CD4-positive, alpha-beta T cell (primary cell): ENCODE measurements around the gene ACOT8. TPM values are rescaled to one million over a fixed set of nuclear protein-coding genes. Genes with fewer than 3 reads are reported as not detected.
A peak's percentile ranks its signal among the peaks of the same experiment; 100 is the strongest.

ENCODE experiments used
- ATAC-seq: fragments of 200-7000 bp; cut with Tn5 transposase; one replicate; pipeline ENCODE4 v1.10.0; 2022; ENCODE audit warnings: mild to moderate bottlenecking; ENCODE audit not compliant: poor library complexity
- CTCF ChIA-PET: fragments of 350-600 bp; sonication (Branson Sonifier 250); formaldehyde crosslinking; loops from one replicate; lab custom pipeline; 2021; ENCODE audit warnings: antibody characterized with exemption, inconsistent platforms; lab: Charles Lee
- POLR2A ChIA-PET: fragments of 350-600 bp; sonication (Branson Sonifier 250); formaldehyde crosslinking; loops from one replicate; lab custom pipeline; 2021; ENCODE audit warnings: antibody characterized with exemption, inconsistent platforms; lab: Charles Lee
- DNase-seq, 14 experiments: peaks; one replicate each; pipeline ENCODE4 v3.0.0-alpha.2; 2013 to 2020; ENCODE audit warnings: mixed read lengths in 2 of 14
- H3K27ac ChIP-seq, 2 donors: one replicate each; pipeline versions ENCODE4 v1.5.1 to v1.7.0; 2013; ENCODE audit warnings: low read length in 2 of 2, low read depth in 1 of 2, mild to moderate bottlenecking in 1 of 2
- H3K27me3 ChIP-seq, 2 experiments: 1 replicate in 1 of 2; 2 replicates in 1 of 2; pipeline versions ENCODE4 v1.6.1 to v1.7.0; 2013; ENCODE audit warnings: low read length in 2 of 2, control low read depth in 1 of 2, mild to moderate bottlenecking in 1 of 2, moderate library complexity in 1 of 2; ENCODE audit not compliant: insufficient read depth in 2 of 2, control insufficient read depth in 1 of 2
- H3K36me3 ChIP-seq: one replicate; pipeline ENCODE4 v1.6.1; 2013; ENCODE audit warnings: low read length, control low read depth; ENCODE audit not compliant: insufficient read depth
- H3K4me1 ChIP-seq: one replicate; pipeline ENCODE4 v1.6.1; 2013; ENCODE audit warnings: low read length, control low read depth; ENCODE audit not compliant: insufficient read depth
- H3K4me3 ChIP-seq: one replicate; pipeline ENCODE4 v1.5.1; 2013; ENCODE audit warnings: mild to moderate bottlenecking, low read length, moderate library complexity
- H3K9me3 ChIP-seq, 2 experiments: 1 replicate in 1 of 2; 2 replicates in 1 of 2; pipeline versions ENCODE4 v1.6.1 to v1.7.0; 2013; ENCODE audit warnings: low read length in 2 of 2, mild to moderate bottlenecking in 2 of 2, control low read depth in 1 of 2, moderate library complexity in 1 of 2; ENCODE audit not compliant: control insufficient read depth in 1 of 2, insufficient read depth in 1 of 2
- H3K27ac Mint-ChIP-seq: one replicate; pipeline ENCODE4 v1.8.0; 2020; ENCODE audit warnings: mixed read lengths
- H3K27me3 Mint-ChIP-seq: one replicate; pipeline ENCODE4 v1.8.0; 2021; ENCODE audit warnings: mixed read lengths
- H3K36me3 Mint-ChIP-seq: one replicate; pipeline ENCODE4 v1.8.0; 2021; ENCODE audit warnings: low read depth, mixed read lengths
- H3K4me1 Mint-ChIP-seq: one replicate; pipeline ENCODE4 v1.8.0; 2021; ENCODE audit warnings: low read depth, mixed read lengths
- H3K4me3 Mint-ChIP-seq: one replicate; pipeline ENCODE4 v1.8.0; 2020; ENCODE audit warnings: mild to moderate bottlenecking, mixed read lengths
- H3K9me3 Mint-ChIP-seq: one replicate; pipeline ENCODE4 v1.8.0; 2020; ENCODE audit warnings: mixed read lengths
- CTCF ChIP-seq: fragments of 200-600 bp; IDR thresholded peaks from one replicate; pipeline ENCODE4 v1.8.0; 2022; ENCODE audit warnings: antibody characterized with exemption, mild to moderate bottlenecking
- intact Hi-C, 2 experiments: fragments of 100-400 bp; cut with DNase I in 1 of 2; cut with micrococcal nuclease in 1 of 2; formaldehyde crosslinking; loops; one replicate each; pipeline versions ENCODE4 v1.15.1 to v1.9.0; 2023 to 2025; cut with DNase I, micrococcal nuclease
- total RNA-seq, 174 experiments: library from RNA in 2 of 174; stranded (reverse) in 2 of 174; gene quantifications; one replicate each; pipeline ENCODE4 v1.2.3 and lab custom pipeline; 2021 to 2026

The ACOT8 gene
- total RNA-seq, 2 experiments from 2014 or later, result 19.1 to 19.9 TPM

- Histone ChIP-seq H3K27me3 (no peaks in the 10 kb centered on the region), H3K9me3 (no peaks in the 10 kb centered on the region), H3K4me3 (no peak overlapping the region), H3K27ac (no peak overlapping the region), H3K36me3 (peaks cover 54% of the 10 kb centered on the region), H3K4me1 (peaks cover 28% of the 10 kb centered on the region)
- Mint-ChIP-seq H3K9me3 (no peaks in the 10 kb centered on the region), H3K4me1 (peaks cover 15% of the 10 kb centered on the region), H3K36me3 (peaks cover 38% of the 10 kb centered on the region), H3K27ac (no peak overlapping the region), H3K27me3 (no peaks in the 10 kb centered on the region), H3K4me3 (no peak overlapping the region)
- DNase-seq (no peak), ATAC-seq (no peak)
- POLR2A ChIA-PET, result no interaction called here
- CTCF ChIA-PET, result no interaction called here
- TF ChIP-seq CTCF, result no peak
- intact Hi-C loops, result no loop called here
These were observed 40.1 kb upstream of the ACOT8 start for GRCh38 chr20:45897289-45897688.

DNA sequence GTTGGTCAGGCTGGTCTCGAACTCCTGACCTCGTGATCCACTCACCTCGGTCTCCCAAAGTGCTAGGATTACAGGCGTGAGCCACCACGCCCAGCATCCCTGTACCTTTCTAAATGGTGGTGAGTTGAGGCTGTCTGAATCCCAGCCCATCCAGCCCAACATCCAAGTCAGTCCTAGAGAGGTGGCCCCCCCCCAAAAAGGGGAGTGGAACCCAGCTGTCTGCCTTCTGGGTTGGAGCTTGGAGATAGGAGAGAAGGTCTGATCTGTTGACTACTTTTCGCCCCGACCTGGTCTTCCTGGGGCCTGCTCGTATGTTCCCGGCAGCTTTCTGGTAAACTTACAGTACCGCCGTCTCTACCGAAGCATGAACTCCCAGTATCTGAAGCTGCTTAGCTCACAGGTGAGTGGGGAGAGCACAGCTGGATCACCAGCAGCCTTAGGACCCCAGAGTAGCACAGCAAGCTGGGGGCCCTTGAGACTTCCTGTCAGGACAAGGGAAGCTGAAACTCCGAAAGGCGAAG, 39.5 kb upstream of the ACOT8 start:
- Mint-ChIP-seq H3K36me3 (peaks cover 38% of the 10 kb centered on the region), H3K4me3 (no peak overlapping the region), H3K27ac (no peak overlapping the region), H3K9me3 (no peaks in the 10 kb centered on the region), H3K4me1 (peaks cover 21% of the 10 kb centered on the region), H3K27me3 (no peaks in the 10 kb centered on the region)
- Histone ChIP-seq H3K36me3 (peaks cover 54% of the 10 kb centered on the region), H3K27ac (no peak overlapping the region), H3K4me3 (no peak overlapping the region), H3K27me3 (no peaks in the 10 kb centered on the region), H3K9me3 (no peaks in the 10 kb centered on the region), H3K4me1 (peaks cover 34% of the 10 kb centered on the region)
- DNase-seq (no peak), ATAC-seq (no peak)
- TF ChIP-seq CTCF, result no peak
- ChIA-PET CTCF (no interaction called here), POLR2A (no interaction called here)
- intact Hi-C loops, result no loop called here

DNA sequence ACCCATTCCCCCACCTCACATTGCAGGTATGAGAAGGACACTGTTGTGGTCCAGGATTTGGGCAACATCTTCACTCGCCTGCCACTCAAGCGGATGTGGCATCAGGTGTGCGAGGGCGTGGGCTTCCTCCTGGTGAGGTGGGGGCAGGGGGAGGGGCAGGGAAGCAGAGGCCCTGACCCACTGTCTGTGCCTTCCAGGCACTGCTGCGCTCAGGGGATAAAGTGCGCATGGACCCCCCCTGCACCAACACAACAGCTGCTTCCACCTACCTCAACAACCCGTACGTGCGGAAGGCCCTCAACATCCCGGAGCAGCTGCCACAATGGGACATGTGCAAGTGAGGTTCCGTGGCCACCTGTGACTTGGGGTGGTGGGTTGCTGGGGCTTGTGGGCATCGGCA, 37.6 kb upstream of the ACOT8 start:
- ChIA-PET CTCF (no interaction called here), POLR2A (interaction anchor here (8.2 kb wide), 1 partner anchor 40 kb away, joined by 105 read pairs; the partner anchor contains the start of gene PCIF1)
- Histone ChIP-seq H3K9me3 (no peaks in the 10 kb centered on the region), H3K27ac (no peak overlapping the region), H3K4me3 (no peak overlapping the region), H3K36me3 (peaks cover 54% of the 10 kb centered on the region), H3K27me3 (no peaks in the 10 kb centered on the region), H3K4me1 (peaks cover 51% of the 10 kb centered on the region)
- Mint-ChIP-seq H3K27me3 (no peaks in the 10 kb centered on the region), H3K36me3 (peaks cover 50% of the 10 kb centered on the region), H3K4me3 (no peak overlapping the region), H3K4me1 (peaks cover 35% of the 10 kb centered on the region), H3K27ac (no peak overlapping the region), H3K9me3 (no peaks in the 10 kb centered on the region)
- intact Hi-C loops, result loop anchor here (5.0 kb wide), 2 partner anchors 37 to 82 kb away; partner anchors contain the start of genes ACOT8 (in 1 of the 2), UBE2C (in 1 of the 2) and ZSWIM3 (in 1 of the 2)
- TF ChIP-seq CTCF, result no peak
- ATAC-seq, result no peak
- DNase-seq, result peak in 1 of 14 experiments; percentile 36
